ENCODE measurements around the gene ZNF593. TPM values are rescaled to one million over a fixed set of nuclear protein-coding genes. Genes with fewer than 3 reads are reported as not detected.
A peak's percentile ranks its signal among the peaks of the same experiment; 100 is the strongest.

The ZNF593 gene
- total RNA-seq, 2 experiments from 2014 or later = 26.5 to 31.0 TPM

- DNase-seq (no peak), ATAC-seq (ENCODE audit: low read depth) (no peak)
- Mint-ChIP-seq H3K27ac (no peak overlapping the region), H3K27me3 (peaks cover 3% of the 10 kb centered on the region), H3K36me3 (peaks cover 11% of the 10 kb centered on the region), H3K4me3 (no peak overlapping the region), H3K9me3 (peaks cover 1% of the 10 kb centered on the region), H3K4me1 (peaks cover 15% of the 10 kb centered on the region)
- POLR2A ChIA-PET = interaction anchor here (1.5 kb wide), 1 partner anchor 20 kb away, joined by 4 read pairs; the partner anchor contains the start of gene PDIK1L
These were observed 37.4 kb upstream of the ZNF593 start for GRCh38 chr1:26132128-26132833.

GRCh38 chr1:26132834-26133167 is 36.9 kb upstream of the ZNF593 start:
- DNase-seq = no peak
- H3K27me3 Mint-ChIP-seq = peaks cover 3% of the 10 kb centered on the region
- peaks cover 1% of the 10 kb centered on the region for H3K9me3 Mint-ChIP-seq
- H3K27ac Mint-ChIP-seq = no peak overlapping the region
- H3K36me3 Mint-ChIP-seq = peaks cover 8% of the 10 kb centered on the region
- POLR2A ChIA-PET = interaction anchor here (1.5 kb wide), 1 partner anchor 21 kb away, joined by 4 read pairs; the partner anchor contains the start of gene PDIK1L
- no peak overlapping the region for H3K4me3 Mint-ChIP-seq
- H3K4me1 Mint-ChIP-seq = peaks cover 12% of the 10 kb centered on the region
- ATAC-seq (ENCODE audit: low read depth) = no peak

- Mint-ChIP-seq H3K27ac (no peak overlapping the region), H3K36me3 (peaks cover 3% of the 10 kb centered on the region), H3K27me3 (peaks cover 3% of the 10 kb centered on the region), H3K9me3 (peaks cover 1% of the 10 kb centered on the region), H3K4me3 (no peak overlapping the region), H3K4me1 (peaks cover 15% of the 10 kb centered on the region)
- DNase-seq = no peak
- ATAC-seq (ENCODE audit: low read depth) = no peak
- POLR2A ChIA-PET = no interaction called here
These were observed 35.2 kb upstream of the ZNF593 start for GRCh38 chr1:26134466-26134865.

- H3K27ac Mint-ChIP-seq = peak overlapping the region; percentile 82
- H3K4me1 Mint-ChIP-seq = peaks cover 14% of the 10 kb centered on the region
- DNase-seq (no peak), ATAC-seq (ENCODE audit: low read depth) (peak; percentile 95)
- POLR2A ChIA-PET = interaction anchor here (0.5 to 4.3 kb wide), 13 partner anchors 11 to 364 kb away, joined by 3 to 73 read pairs (median 3); partner anchors contain the start of genes CEP85, HMGN2, PDIK1L and ZNF593
- H3K4me3 Mint-ChIP-seq = peak overlapping the region; percentile 72
- H3K9me3 Mint-ChIP-seq = no peaks in the 10 kb centered on the region
- H3K36me3 Mint-ChIP-seq = no peaks in the 10 kb centered on the region
- peaks cover 7% of the 10 kb centered on the region for H3K27me3 Mint-ChIP-seq
These were observed 30.6 kb upstream of the ZNF593 start for GRCh38 chr1:26138974-26139558.

- H3K9me3 Mint-ChIP-seq = no peaks in the 10 kb centered on the region
- H3K27ac Mint-ChIP-seq = no peak overlapping the region
- no peaks in the 10 kb centered on the region for H3K36me3 Mint-ChIP-seq
- POLR2A ChIA-PET = interaction anchor here (0.7 kb wide), 2 partner anchors 15 to 237 kb away, joined by 3 read pairs; no protein-coding TSS in a partner anchor
- H3K27me3 Mint-ChIP-seq = peaks cover 11% of the 10 kb centered on the region
- ATAC-seq (ENCODE audit: low read depth) (no peak), DNase-seq (no peak)
- no peak overlapping the region for H3K4me3 Mint-ChIP-seq
- peaks cover 19% of the 10 kb centered on the region for H3K4me1 Mint-ChIP-seq
These were observed 27.5 kb upstream of the ZNF593 start for GRCh38 chr1:26142159-26142558.

GRCh38 chr1:26145041-26145959 is 24.4 kb upstream of the ZNF593 start:
- Mint-ChIP-seq H3K4me3 (no peak overlapping the region), H3K9me3 (no peaks in the 10 kb centered on the region), H3K36me3 (no peaks in the 10 kb centered on the region), H3K4me1 (peaks cover 5% of the 10 kb centered on the region), H3K27ac (no peak overlapping the region), H3K27me3 (peaks cover 19% of the 10 kb centered on the region)
- peak; percentile 79 for ATAC-seq (ENCODE audit: low read depth)
- POLR2A ChIA-PET = interaction anchor here (0.8 to 3.1 kb wide), 9 partner anchors 18 to 90 kb away, joined by 3 to 15 read pairs (median 4); partner anchors contain the start of gene PDIK1L
- peak; percentile 68 for DNase-seq

- Mint-ChIP-seq H3K9me3 (no peaks in the 10 kb centered on the region), H3K4me1 (peaks cover 5% of the 10 kb centered on the region), H3K36me3 (no peaks in the 10 kb centered on the region), H3K4me3 (no peak overlapping the region), H3K27ac (no peak overlapping the region), H3K27me3 (peaks cover 19% of the 10 kb centered on the region)
- no peak for DNase-seq
- no peak for ATAC-seq (ENCODE audit: low read depth)
- POLR2A ChIA-PET = interaction anchor here (0.8 to 3.1 kb wide), 3 partner anchors 26 to 42 kb away, joined by 3 to 15 read pairs (median 4); no protein-coding TSS in a partner anchor
These were observed 23.8 kb upstream of the ZNF593 start for GRCh38 chr1:26145960-26146294.

GRCh38 chr1:26148887-26149286 is 20.8 kb upstream of the ZNF593 start:
- ATAC-seq (ENCODE audit: low read depth) = no peak
- no peak overlapping the region for H3K4me3 Mint-ChIP-seq
- no peak overlapping the region for H3K27ac Mint-ChIP-seq
- H3K9me3 Mint-ChIP-seq = no peaks in the 10 kb centered on the region
- H3K4me1 Mint-ChIP-seq = peaks cover 5% of the 10 kb centered on the region
- POLR2A ChIA-PET = no interaction called here
- no peaks in the 10 kb centered on the region for H3K36me3 Mint-ChIP-seq
- H3K27me3 Mint-ChIP-seq = peaks cover 29% of the 10 kb centered on the region
- no peak for DNase-seq

- no peak overlapping the region for H3K4me3 Mint-ChIP-seq
- DNase-seq (no peak), ATAC-seq (ENCODE audit: low read depth) (no peak)
- POLR2A ChIA-PET = no interaction called here
- no peaks in the 10 kb centered on the region for H3K9me3 Mint-ChIP-seq
- peaks cover 6% of the 10 kb centered on the region for H3K4me1 Mint-ChIP-seq
- no peak overlapping the region for H3K27ac Mint-ChIP-seq
- H3K27me3 Mint-ChIP-seq = peaks cover 48% of the 10 kb centered on the region
- no peaks in the 10 kb centered on the region for H3K36me3 Mint-ChIP-seq
These were observed 15.7 kb upstream of the ZNF593 start for GRCh38 chr1:26153966-26154532.

GRCh38 chr1:26154750-26155149 is 15.0 kb upstream of the ZNF593 start:
- Mint-ChIP-seq H3K4me3 (no peak overlapping the region), H3K27me3 (peaks cover 51% of the 10 kb centered on the region), H3K27ac (no peak overlapping the region), H3K4me1 (peaks cover 6% of the 10 kb centered on the region), H3K36me3 (no peaks in the 10 kb centered on the region), H3K9me3 (no peaks in the 10 kb centered on the region)
- DNase-seq (no peak), ATAC-seq (ENCODE audit: low read depth) (no peak)
- POLR2A ChIA-PET = no interaction called here

GRCh38 chr1:26155370-26156284 is 14.1 kb upstream of the ZNF593 start:
- ATAC-seq (ENCODE audit: low read depth) = no peak
- Mint-ChIP-seq H3K4me3 (no peak overlapping the region), H3K27me3 (peaks cover 51% of the 10 kb centered on the region), H3K27ac (no peak overlapping the region), H3K9me3 (no peaks in the 10 kb centered on the region), H3K4me1 (peaks cover 6% of the 10 kb centered on the region), H3K36me3 (no peaks in the 10 kb centered on the region)
- POLR2A ChIA-PET = interaction anchor here (0.6 kb wide), 1 partner anchor 93 kb away, joined by 3 read pairs; no protein-coding TSS in a partner anchor
- no peak for DNase-seq

GRCh38 chr1:26156285-26157038 is 13.2 kb upstream of the ZNF593 start:
- DNase-seq (no peak), ATAC-seq (ENCODE audit: low read depth) (peak; percentile 30)
- POLR2A ChIA-PET = no interaction called here
- no peak overlapping the region for H3K27ac Mint-ChIP-seq
- peaks cover 6% of the 10 kb centered on the region for H3K4me1 Mint-ChIP-seq
- H3K27me3 Mint-ChIP-seq = peaks cover 53% of the 10 kb centered on the region
- H3K4me3 Mint-ChIP-seq = no peak overlapping the region
- H3K36me3 Mint-ChIP-seq = no peaks in the 10 kb centered on the region
- H3K9me3 Mint-ChIP-seq = no peaks in the 10 kb centered on the region

Data from activated naive CD8-positive, alpha-beta T cell treated with anti-CD3 and anti-CD28 coated beads, Interleukin-2, amount 10 ng/mL, durations not matched to agents 7 days and 5 days (primary cell).